ENCODE data around the gene FUT7. TPM values are rescaled to one million over a fixed set of nuclear protein-coding genes. Genes with fewer than 3 reads are reported as not detected.

The FUT7 gene
- total RNA-seq, 1 donor from 2014 or later, result 0.13 TPM

DNA sequence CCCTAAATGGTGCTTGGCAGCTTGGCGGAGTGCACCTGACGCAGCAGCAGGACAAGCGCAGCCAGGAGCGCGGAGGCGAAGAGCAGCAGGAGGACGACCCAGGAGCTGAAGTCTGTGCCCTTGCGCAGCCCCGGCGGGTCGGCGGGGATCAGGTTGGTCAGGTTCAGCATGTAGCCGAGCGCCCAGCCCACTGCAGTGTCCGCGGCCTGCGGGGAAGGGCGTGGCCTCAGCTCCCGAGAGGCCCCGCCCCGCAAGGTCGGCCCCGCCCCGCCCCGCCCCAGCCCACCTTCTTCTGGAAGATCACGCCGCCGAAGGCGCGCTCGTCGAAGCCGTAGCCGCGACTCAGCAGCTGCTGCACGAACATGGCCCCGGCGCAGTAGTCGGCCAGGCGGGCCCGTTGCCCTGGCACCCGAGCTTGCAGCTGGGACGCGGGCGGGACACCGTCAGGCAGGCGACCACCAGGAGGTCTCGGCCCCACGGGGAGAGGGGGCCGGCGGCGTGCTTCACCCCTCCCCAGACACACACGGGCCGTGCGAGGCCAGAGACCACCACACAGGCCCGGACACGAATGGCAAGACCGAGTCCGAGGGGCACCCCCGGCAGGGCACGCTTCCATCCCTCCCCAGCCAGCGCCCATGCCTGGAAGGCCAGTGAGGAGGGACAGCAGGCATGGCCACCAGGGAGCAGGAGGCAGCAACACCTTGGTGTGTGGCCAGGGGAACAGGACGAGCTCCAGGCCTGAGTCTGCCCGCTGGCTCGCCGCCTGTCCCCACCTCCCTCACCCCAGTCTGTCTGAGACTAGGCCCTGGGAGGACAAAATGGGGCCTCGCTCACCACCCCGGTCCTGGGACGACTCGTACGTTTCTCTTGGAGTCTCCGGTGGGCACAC is 17.0 kb upstream of the FUT7 start:
- Mint-ChIP-seq H3K4me3 (ENCODE audit: unreplicated experiment) (no peak overlapping the region), H3K27me3 (ENCODE audit: unreplicated experiment) (peaks cover 17% of the 10 kb centered on the region), H3K9me3 (ENCODE audit: unreplicated experiment) (no peaks in the 10 kb centered on the region), H3K4me1 (ENCODE audit: unreplicated experiment) (peaks cover 10% of the 10 kb centered on the region), H3K36me3 (ENCODE audit: unreplicated experiment) (no peaks in the 10 kb centered on the region), H3K27ac (ENCODE audit: unreplicated experiment) (no peak overlapping the region)
- no peak for DNase-seq (ENCODE audit: extremely low spot score, unreplicated experiment)
- no peak for TF ChIP-seq CTCF (IDR thresholded peaks at IDR 0.05)

DNA sequence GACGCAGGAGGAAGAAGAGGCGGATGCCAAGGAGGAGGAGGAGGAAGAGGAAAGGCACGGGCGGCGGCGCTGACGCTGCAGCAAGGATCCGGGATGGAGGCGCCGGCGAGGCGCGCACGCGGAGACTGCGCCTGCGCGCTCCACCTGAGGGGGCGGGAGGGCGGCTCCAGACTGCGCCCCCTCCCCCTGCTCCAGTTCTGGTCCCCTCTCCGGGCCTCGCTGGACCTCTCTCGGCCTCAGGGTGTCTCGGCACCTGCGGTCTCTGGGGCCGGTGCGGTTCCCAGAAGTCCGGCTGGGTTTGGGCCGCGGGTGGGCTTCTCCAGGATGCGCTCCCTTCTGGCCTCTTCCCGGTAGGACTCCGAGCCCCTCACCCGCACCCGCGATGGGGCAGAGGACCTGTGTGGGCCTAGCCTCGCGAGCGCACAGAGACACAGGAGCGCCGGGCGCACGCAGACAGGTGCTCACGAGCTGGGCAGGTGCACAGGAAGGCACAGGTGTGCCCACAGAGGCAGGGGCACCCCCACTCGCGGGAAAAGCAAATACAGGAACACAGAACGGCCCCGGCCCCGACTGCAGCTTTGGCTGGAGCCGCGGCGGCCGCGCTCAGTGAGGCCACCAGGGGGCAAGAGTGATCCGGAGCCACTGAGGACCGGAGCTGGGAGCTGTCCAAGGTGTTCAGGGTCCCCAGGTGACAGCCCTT is 14.3 kb upstream of the FUT7 start, which contains the start of gene NPDC1:
TSS of gene NPDC1 (minus strand) at position 90 of the 700 bp plus-strand sequence. CDS start 188 bp downstream, outside the sequence.
- H3K4me3 Mint-ChIP-seq (ENCODE audit: unreplicated experiment), result peak within 1 kb of the TSS; percentile 72
- H3K9me3 Mint-ChIP-seq (ENCODE audit: unreplicated experiment), result no peaks in the 10 kb centered on the region
- H3K36me3 Mint-ChIP-seq (ENCODE audit: unreplicated experiment), result no peaks in the 10 kb centered on the region
- peak; percentile 93 for DNase-seq (ENCODE audit: extremely low spot score, unreplicated experiment)
- no peak within 1 kb of the TSS for H3K27ac Mint-ChIP-seq (ENCODE audit: unreplicated experiment)
- peaks cover 13% of the 10 kb centered on the region for H3K27me3 Mint-ChIP-seq (ENCODE audit: unreplicated experiment)
- TF ChIP-seq CTCF (IDR thresholded peaks at IDR 0.05), result peak; percentile 89
- H3K4me1 Mint-ChIP-seq (ENCODE audit: unreplicated experiment), result peaks cover 10% of the 10 kb centered on the region

DNA sequence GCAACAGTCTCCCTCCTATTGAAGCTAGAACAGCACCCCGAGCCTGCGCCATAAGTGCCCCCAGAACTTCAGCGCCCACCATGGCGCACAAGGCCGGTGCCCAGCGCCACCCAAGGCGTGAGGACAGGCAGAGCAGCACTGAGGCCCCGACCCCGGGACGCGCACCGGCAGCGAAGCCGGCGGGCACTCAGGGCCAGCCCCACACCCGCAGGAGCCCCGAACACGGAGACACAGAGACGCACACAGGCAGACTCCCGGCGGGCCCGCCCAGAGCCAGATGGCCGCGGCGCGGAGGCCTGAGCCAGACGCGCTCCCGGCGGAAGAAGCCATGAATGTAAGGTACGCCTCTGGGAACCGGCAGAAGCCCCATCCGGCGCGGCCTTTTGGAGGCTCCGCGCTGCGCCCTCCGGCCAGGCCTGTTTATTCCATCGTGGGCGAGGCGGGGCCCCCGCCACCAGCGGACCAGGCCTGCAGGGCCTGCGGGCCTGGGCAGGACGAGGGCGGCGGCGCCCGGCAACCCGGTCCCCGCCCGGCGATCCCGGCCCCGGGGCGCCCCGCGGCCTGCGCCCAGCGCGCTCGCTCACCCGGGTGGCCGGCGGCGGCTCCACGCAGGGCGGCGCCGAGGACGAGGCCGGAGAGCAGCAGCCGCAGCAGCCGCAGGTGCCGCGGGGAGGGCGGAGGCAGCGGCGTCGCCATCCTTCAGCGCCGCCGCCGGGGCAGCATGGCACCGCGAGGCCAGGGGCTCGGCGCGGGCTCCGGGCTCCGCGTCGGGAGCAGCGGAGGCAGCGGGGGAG is 13.6 kb upstream of the FUT7 start:
- DNase-seq (ENCODE audit: extremely low spot score, unreplicated experiment), result no peak
- no peak for TF ChIP-seq CTCF (IDR thresholded peaks at IDR 0.05)
- no peaks in the 10 kb centered on the region for H3K9me3 Mint-ChIP-seq (ENCODE audit: unreplicated experiment)
- peaks cover 13% of the 10 kb centered on the region for H3K27me3 Mint-ChIP-seq (ENCODE audit: unreplicated experiment)
- no peaks in the 10 kb centered on the region for H3K36me3 Mint-ChIP-seq (ENCODE audit: unreplicated experiment)
- peaks cover 10% of the 10 kb centered on the region for H3K4me1 Mint-ChIP-seq (ENCODE audit: unreplicated experiment)
- peak overlapping the region; percentile 72 for H3K4me3 Mint-ChIP-seq (ENCODE audit: unreplicated experiment)
- no peak overlapping the region for H3K27ac Mint-ChIP-seq (ENCODE audit: unreplicated experiment)

- Mint-ChIP-seq H3K4me3 (ENCODE audit: unreplicated experiment) (peak overlapping the region; percentile 63), H3K27ac (ENCODE audit: unreplicated experiment) (no peak overlapping the region), H3K4me1 (ENCODE audit: unreplicated experiment) (peaks cover 10% of the 10 kb centered on the region), H3K36me3 (ENCODE audit: unreplicated experiment) (no peaks in the 10 kb centered on the region), H3K9me3 (ENCODE audit: unreplicated experiment) (no peaks in the 10 kb centered on the region), H3K27me3 (ENCODE audit: unreplicated experiment) (peaks cover 9% of the 10 kb centered on the region)
- no peak for TF ChIP-seq CTCF (IDR thresholded peaks at IDR 0.05)
- DNase-seq (ENCODE audit: extremely low spot score, unreplicated experiment), result no peak
Observed at GRCh38 chr9:137044502-137045177, 12.8 kb upstream of the FUT7 start.
